Epithelial cell of esophagus (primary cell): Measurements from ENCODE around the gene CSTF3.
"Not testable (repeated sequence)": the region's sequence is repeated elsewhere in the genome, so short reads cannot be mapped to it uniquely, and the experiment has no call there.

Experiments used
- DNase-seq: peaks from one replicate; pipeline ENCODE4 v3.0.0; 2010; ENCODE audit warnings: low read depth
- H3K4me3 ChIP-seq: 2 replicates; pipeline ENCODE4 v1.5.1; 2011; ENCODE audit warnings: mild to moderate bottlenecking, low read length, control low read depth
- CTCF ChIP-seq: IDR thresholded peaks from 2 replicates; pipeline ENCODE4 v1.5.1; 2011; ENCODE audit warnings: low read depth, mild to moderate bottlenecking, low read length, control low read depth, inconsistent platforms; ENCODE audit not compliant: insufficient read depth; ENCODE audit errors: missing control alignments

Gene CSTF3

GRCh38 chr11:33177676-33178336 lies 16.5 kb upstream of the CSTF3 start:
- no peak for TF ChIP-seq CTCF
- no peak for DNase-seq
- no peak overlapping the region for H3K4me3 ChIP-seq

- DNase-seq, H3K4me3 ChIP-seq: not testable (repeated sequence)
These were observed 15.5 kb upstream of the CSTF3 start for GRCh38 chr11:33176760-33177159.

DNA sequence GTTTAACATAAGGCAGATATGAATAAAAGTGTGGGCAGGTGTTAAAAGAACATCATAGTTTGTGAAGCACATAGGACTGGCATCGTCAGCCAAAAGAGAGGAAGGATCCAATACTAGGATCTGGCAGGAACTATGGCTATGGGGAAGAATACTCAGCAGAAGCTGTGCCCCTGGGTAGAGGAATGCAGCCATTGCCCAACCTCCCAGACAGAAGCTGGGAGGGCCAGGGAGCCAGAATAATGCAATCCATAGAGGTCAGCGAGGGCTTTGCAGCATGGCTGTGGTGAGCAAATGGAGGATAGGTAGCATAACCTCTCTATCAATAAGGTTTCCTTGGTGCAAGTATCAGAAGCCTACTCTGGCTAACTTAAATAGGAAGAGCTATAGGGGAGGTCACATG lies 11.7 kb upstream of the CSTF3 start:
- TF ChIP-seq CTCF = no peak
- no peak overlapping the region for H3K4me3 ChIP-seq
- no peak for DNase-seq

GRCh38 chr11:33172345-33172744 lies 11.1 kb upstream of the CSTF3 start:
- no peak overlapping the region for H3K4me3 ChIP-seq
- no peak for DNase-seq
- no peak for TF ChIP-seq CTCF

DNA sequence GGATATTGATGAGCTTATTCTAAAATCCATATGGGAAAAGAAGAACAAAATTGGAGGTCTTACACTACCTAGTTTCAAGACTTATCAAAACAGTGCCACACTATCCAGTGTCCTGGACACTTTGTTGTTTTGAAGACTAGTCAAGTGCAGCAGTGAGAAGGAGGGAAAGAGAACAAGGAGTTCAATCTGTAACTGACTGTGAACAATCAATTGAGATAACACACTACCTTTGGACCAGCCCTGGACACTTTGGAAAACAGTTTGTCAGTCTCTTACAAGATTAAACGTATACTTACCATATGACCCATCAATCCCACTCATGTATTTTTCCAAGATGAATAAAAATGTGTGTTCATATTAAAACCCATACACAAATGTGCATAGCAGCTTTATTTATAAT lies 10.0 kb upstream of the CSTF3 start:
- H3K4me3 ChIP-seq = no peak overlapping the region
- no peak for DNase-seq
- TF ChIP-seq CTCF = no peak

- H3K4me3 ChIP-seq = no peak overlapping the region
- DNase-seq = no peak
- TF ChIP-seq CTCF = no peak
These were observed 7.5 kb upstream of the CSTF3 start for GRCh38 chr11:33168709-33169200.

GRCh38 chr11:33162831-33163230 lies 1.6 kb upstream of the CSTF3 start:
- no peak overlapping the region for H3K4me3 ChIP-seq
- DNase-seq = no peak
- TF ChIP-seq CTCF = no peak

GRCh38 chr11:33160587-33160986 lies 693 bp downstream of the CSTF3 start:
- TF ChIP-seq CTCF = no peak
- no peak for DNase-seq

More at GRCh38 chr11:33160587-33160986, 693 bp downstream of the CSTF3 start:
- H3K4me3 ChIP-seq = peak overlapping the region; percentile 99
